Stomach (tissue), 4 donors: Measurements from ENCODE around the gene NDUFA12.

ENCODE experiments used
- CTCF ChIP-seq, 7 experiments: fragments of 450-650 bp in 4 of 7; fragments of 200-600 bp in 3 of 7; sonication (generic) in 3 of 7; IDR thresholded peaks; one replicate each; pipeline ENCODE4 v1.5.1; 2016 to 2019; ENCODE audit warnings: antibody characterized with exemption in 7 of 7, control low read depth in 2 of 7, mild to moderate bottlenecking in 1 of 7
- POLR2A ChIP-seq, 4 donors: fragments of 450-650 bp; IDR thresholded peaks; one replicate each; pipeline ENCODE4 v1.6.1; 2016; ENCODE audit warnings: antibody characterized with exemption in 4 of 4, control low read depth in 2 of 4, mild to moderate bottlenecking in 1 of 4, moderate library complexity in 1 of 4
- POLR2AphosphoS5 ChIP-seq, 3 donors: sonication (generic); formaldehyde crosslinking; IDR thresholded peaks; one replicate each; pipeline ENCODE4 v1.6.1; 2016; ENCODE audit warnings: antibody characterized with exemption in 3 of 3

GRCh38 chr12:94970560-94970959 is 32.9 kb downstream of the NDUFA12 start:
- TF ChIP-seq CTCF (IDR thresholded peaks at IDR 0.05), result no peak
- TF ChIP-seq POLR2AphosphoS5 (IDR thresholded peaks at IDR 0.05), result no peak
- TF ChIP-seq POLR2A (IDR thresholded peaks at IDR 0.05), result no peak
